Measurements from ENCODE around the gene AREG.

Gene AREG

DNA sequence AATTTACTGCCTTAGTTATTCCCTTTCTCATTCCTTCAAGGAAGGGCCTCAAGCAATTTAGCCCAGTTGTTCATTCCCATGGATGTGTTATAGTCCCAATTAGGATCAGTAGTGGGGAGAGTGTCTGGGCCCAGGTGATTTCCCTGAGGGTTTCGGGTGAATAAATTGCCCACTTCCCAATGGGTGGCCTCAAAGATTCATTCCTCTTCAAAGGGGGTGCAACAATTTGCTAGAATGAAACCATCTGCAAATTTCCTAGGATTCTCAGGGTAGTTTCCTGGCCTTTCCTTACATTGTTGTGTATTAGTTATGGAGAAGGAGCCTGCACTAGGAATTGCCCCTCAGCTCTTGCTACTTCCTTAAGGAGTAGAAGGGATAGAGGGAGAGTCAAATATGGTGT is 6.3 kb upstream of the AREG start:
- H3K4me3 ChIP-seq (ENCODE audit: control insufficient read depth, low read depth, low read length), result no peak overlapping the region
- TF ChIP-seq, protein P1, sequence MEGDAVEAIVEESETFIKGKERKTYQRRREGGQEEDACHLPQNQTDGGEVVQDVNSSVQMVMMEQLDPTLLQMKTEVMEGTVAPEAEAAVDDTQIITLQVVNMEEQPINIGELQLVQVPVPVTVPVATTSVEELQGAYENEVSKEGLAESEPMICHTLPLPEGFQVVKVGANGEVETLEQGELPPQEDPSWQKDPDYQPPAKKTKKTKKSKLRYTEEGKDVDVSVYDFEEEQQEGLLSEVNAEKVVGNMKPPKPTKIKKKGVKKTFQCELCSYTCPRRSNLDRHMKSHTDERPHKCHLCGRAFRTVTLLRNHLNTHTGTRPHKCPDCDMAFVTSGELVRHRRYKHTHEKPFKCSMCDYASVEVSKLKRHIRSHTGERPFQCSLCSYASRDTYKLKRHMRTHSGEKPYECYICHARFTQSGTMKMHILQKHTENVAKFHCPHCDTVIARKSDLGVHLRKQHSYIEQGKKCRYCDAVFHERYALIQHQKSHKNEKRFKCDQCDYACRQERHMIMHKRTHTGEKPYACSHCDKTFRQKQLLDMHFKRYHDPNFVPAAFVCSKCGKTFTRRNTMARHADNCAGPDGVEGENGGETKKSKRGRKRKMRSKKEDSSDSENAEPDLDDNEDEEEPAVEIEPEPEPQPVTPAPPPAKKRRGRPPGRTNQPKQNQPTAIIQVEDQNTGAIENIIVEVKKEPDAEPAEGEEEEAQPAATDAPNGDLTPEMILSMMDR (IDR thresholded peaks at IDR 0.05; ENCODE audit: control insufficient read depth, insufficient read depth, low read depth, low read length, missing control alignments), result no peak
- DNase-seq (ENCODE audit: low read depth), result no peak

DNA sequence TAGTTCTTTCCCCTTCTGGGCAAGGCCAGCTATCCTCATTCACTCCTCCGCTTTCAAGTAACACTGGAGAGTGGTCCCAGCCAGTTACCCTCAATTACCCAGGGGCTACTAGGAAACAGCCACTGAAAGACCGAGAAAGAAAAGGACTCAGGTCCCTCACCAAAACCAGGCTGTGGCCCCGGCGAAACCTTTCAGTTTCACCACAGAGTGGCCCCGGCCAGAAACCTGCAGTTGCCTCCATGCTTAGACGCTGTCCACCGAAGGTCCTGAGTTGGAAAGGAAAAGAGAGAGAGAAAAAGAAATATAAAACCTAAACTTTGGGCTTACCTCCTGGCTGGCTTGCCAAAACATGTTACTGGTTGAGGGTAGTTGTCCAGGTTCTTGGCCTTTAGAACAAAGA is 5.0 kb upstream of the AREG start:
- no peak for DNase-seq (ENCODE audit: low read depth)
- no peak overlapping the region for H3K4me3 ChIP-seq (ENCODE audit: control insufficient read depth, low read depth, low read length)
- TF ChIP-seq, protein P1 (IDR thresholded peaks at IDR 0.05; ENCODE audit: control insufficient read depth, insufficient read depth, low read depth, low read length, missing control alignments), result no peak

DNA sequence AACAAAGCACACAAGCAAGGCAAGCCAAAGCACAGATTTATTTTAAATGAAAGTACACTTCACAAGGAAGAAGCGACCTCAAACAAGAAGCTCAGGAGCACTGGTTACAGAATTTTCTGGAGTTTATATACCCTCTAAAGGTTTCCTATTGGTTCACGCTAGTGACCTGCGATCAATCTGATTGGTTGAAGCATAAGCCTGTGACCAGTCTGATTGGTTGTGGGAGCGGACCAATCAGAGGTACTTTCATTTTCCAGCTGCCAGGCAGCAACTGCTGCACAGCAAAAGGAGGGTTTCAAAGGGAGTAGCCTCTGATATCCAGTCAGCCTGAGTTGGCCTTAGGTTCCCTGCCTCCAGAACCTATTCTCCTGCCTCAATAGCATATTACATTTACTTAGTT is 4.6 kb upstream of the AREG start:
- H3K4me3 ChIP-seq (ENCODE audit: control insufficient read depth, low read depth, low read length), result no peak overlapping the region
- TF ChIP-seq, protein P1 (IDR thresholded peaks at IDR 0.05; ENCODE audit: control insufficient read depth, insufficient read depth, low read depth, low read length, missing control alignments), result no peak
- no peak for DNase-seq (ENCODE audit: low read depth)

DNA sequence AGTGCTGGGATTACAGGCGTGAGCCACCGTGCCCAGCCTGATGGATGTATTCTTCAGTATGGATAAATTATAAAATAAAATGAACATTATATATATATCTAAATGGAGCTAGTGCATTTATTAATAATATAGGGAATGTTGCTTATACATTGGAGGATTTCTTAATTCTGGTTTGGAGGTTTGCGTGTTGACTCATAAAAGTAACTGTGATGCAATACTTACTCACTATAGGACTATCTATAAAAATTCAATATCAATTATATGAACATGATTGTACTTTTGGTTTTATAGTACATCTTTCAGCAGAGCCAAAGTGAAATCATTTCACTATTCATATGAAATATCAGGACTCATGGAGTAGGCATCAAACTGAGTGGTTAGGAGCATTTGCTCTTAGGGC is 3.2 kb upstream of the AREG start:
- no peak for DNase-seq (ENCODE audit: low read depth)
- H3K4me3 ChIP-seq (ENCODE audit: control insufficient read depth, low read depth, low read length), result no peak overlapping the region
- TF ChIP-seq, protein P1 (IDR thresholded peaks at IDR 0.05; ENCODE audit: control insufficient read depth, insufficient read depth, low read depth, low read length, missing control alignments), result no peak

DNA sequence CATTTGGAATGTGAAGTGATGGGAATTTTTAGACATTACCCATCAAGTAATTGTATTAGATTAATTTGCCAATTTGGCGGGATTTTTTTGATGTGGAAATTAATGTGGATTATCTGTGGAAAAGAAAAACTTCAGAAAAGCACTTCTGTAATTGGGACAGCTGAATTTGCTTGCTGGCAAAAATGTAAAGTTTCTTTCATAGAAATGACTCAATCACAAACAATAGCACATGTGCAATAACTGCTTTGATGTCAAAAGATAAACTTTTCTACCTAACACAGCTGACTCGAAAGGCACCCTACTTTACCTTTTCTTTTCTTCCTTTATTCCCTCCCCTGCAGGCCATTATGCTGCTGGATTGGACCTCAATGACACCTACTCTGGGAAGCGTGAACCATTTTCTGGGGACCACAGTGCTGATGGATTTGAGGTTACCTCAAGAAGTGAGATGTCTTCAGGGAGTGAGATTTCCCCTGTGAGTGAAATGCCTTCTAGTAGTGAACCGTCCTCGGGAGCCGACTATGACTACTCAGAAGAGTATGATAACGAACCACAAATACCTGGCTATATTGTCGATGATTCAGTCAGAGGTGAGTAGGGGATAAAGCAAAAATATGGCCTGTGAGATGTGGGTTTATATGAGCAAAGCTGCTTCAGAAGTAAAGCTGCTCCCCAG is 1.4 kb downstream of the AREG start:
- TF ChIP-seq, protein P1 (IDR thresholded peaks at IDR 0.05; ENCODE audit: control insufficient read depth, insufficient read depth, low read depth, low read length, missing control alignments), result no peak
- no peak overlapping the region for H3K4me3 ChIP-seq (ENCODE audit: control insufficient read depth, low read depth, low read length)
- no peak for DNase-seq (ENCODE audit: low read depth)

DNA sequence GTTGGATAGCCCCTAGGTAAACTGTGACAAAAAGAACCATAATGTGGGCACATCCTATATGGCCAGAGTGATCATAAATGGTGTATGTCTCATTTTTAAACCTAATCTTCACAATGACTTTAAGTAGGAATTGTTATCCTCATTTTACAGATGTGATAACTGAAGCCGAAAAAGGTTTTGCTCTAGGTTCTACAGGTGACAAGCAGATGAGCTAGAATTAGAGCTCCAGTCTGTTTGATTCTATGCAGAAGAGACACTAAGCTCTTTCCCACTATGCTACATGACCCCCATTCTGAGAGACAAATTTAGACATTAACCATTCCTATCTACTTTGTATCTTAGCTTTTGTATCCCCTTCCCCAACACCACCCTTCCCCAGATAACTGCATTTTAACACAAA is 2.0 kb downstream of the AREG start:
- H3K4me3 ChIP-seq (ENCODE audit: control insufficient read depth, low read depth, low read length), result no peak overlapping the region
- DNase-seq (ENCODE audit: low read depth), result no peak
- TF ChIP-seq, protein P1 (IDR thresholded peaks at IDR 0.05; ENCODE audit: control insufficient read depth, insufficient read depth, low read depth, low read length, missing control alignments), result no peak

All from AG09309 (cell line).